H1 (cell line): ENCODE measurements around the gene IQCM. TPM values are rescaled to one million over a fixed set of nuclear protein-coding genes. Genes with fewer than 3 reads are reported as not detected.

Experiments
- CTCF ChIA-PET: fragments of 300-600 bp; sonication (Branson Sonifier 250); formaldehyde crosslinking; loops from one replicate; lab custom pipeline; 2021; ENCODE audit not compliant: partially characterized antibody; lab: Charles Lee
- POLR2A ChIA-PET: fragments of 300-600 bp; sonication (Branson Sonifier 250); formaldehyde crosslinking; loops from one replicate; lab custom pipeline; 2021; ENCODE audit warnings: inconsistent platforms; ENCODE audit not compliant: partially characterized antibody; lab: Charles Lee
- DNase-seq, 2 experiments: peaks; one replicate each; pipeline versions ENCODE4 v3.0.0 to v3.0.0-alpha.2; 2010 to 2022; ENCODE audit warnings: low spot score in 2 of 2, low read depth in 1 of 2, mixed read lengths in 1 of 2
- FAIRE-seq: peaks from 2 replicates; lab custom pipeline; 2011; peaks lifted over from hg19 to GRCh38; lab: Jason Lieb, UNC
- H2AFZ ChIP-seq: 2 replicates; pipeline ENCODE4 v1.8.1; 2012; ENCODE audit warnings: low read length, inconsistent platforms
- H2AK5ac ChIP-seq: 2 replicates; pipeline ENCODE4 v1.6.1; 2013; ENCODE audit warnings: low read depth, low read length
- H2BK120ac ChIP-seq: replicated peaks from 2 replicates; pipeline ENCODE3; 2013; ENCODE audit warnings: low read depth, low read length, inconsistent platforms
- H2BK12ac ChIP-seq: 2 replicates; pipeline ENCODE4 v1.6.1; 2013; ENCODE audit warnings: low read depth, low read length
- H2BK15ac ChIP-seq: 2 replicates; pipeline ENCODE4 v1.6.1; 2013; ENCODE audit warnings: low read length
- H2BK20ac ChIP-seq: 2 replicates; pipeline ENCODE4 v1.6.1; 2013; ENCODE audit warnings: low read length
- H2BK5ac ChIP-seq: 2 replicates; pipeline ENCODE4 v1.6.1; 2013; ENCODE audit warnings: low read depth, low read length
- H3K14ac ChIP-seq: 2 replicates; pipeline ENCODE4 v1.6.1; 2013; ENCODE audit warnings: inconsistent platforms; ENCODE audit not compliant: insufficient read length
- H3K18ac ChIP-seq: 2 replicates; pipeline ENCODE4 v1.6.1; 2013; ENCODE audit warnings: low read length; ENCODE audit errors: extremely low read depth
- H3K23ac ChIP-seq: 2 replicates; pipeline ENCODE4 v1.6.1; 2013; ENCODE audit warnings: inconsistent platforms; ENCODE audit not compliant: insufficient read length
- H3K23me2 ChIP-seq: 2 replicates; pipeline ENCODE4 v1.6.1; 2013; ENCODE audit warnings: low read depth, low read length
- H3K27ac ChIP-seq: 2 replicates; pipeline ENCODE4 v1.6.1; 2011; ENCODE audit warnings: low read depth, low read length, inconsistent platforms
- H3K27me3 ChIP-seq, 4 experiments: replicated peaks in 1 of 4; 1 replicate in 1 of 4; 2 replicates in 3 of 4; pipeline versions ENCODE4 v1.6.1 to v1.8.1; 2011 to 2013; ENCODE audit warnings: low read length in 3 of 4, mild to moderate bottlenecking in 3 of 4, inconsistent platforms in 2 of 4, mixed read lengths in 2 of 4, moderate library complexity in 1 of 4; ENCODE audit not compliant: control insufficient read depth in 3 of 4, insufficient read depth in 3 of 4; ENCODE audit errors: extremely low read depth in 1 of 4
- H3K36me3 ChIP-seq, 4 experiments: 2 replicates each; pipeline versions ENCODE4 v1.6.1 to v1.8.1; 2011 to 2013; ENCODE audit warnings: mild to moderate bottlenecking in 4 of 4, low read length in 3 of 4, moderate library complexity in 2 of 4, control low read depth in 1 of 4, inconsistent platforms in 1 of 4; ENCODE audit not compliant: insufficient read depth in 4 of 4, control insufficient read depth in 2 of 4
- H3K4ac ChIP-seq: replicated peaks from 2 replicates; pipeline ENCODE3; 2013; ENCODE audit warnings: low read length, low read depth, mixed read lengths, inconsistent platforms; ENCODE audit not compliant: insufficient read length
- H3K4me1 ChIP-seq, 4 experiments: replicated peaks in 1 of 4; 1 replicate in 1 of 4; 2 replicates in 3 of 4; pipeline versions ENCODE4 v1.6.1 to v1.8.1; 2011 to 2013; ENCODE audit warnings: low read length in 3 of 4, inconsistent platforms in 2 of 4, mixed read lengths in 1 of 4; ENCODE audit not compliant: insufficient read depth in 4 of 4, control insufficient read depth in 3 of 4
- H3K4me2 ChIP-seq, 2 experiments: 2 replicates each; pipeline versions ENCODE4 v1.6.1 to v1.8.1; 2011 to 2013; ENCODE audit warnings: low read depth in 2 of 2, low read length in 2 of 2, control low read depth in 1 of 2, inconsistent platforms in 1 of 2, mild to moderate bottlenecking in 1 of 2; ENCODE audit not compliant: insufficient read depth in 1 of 2
- H3K4me3 ChIP-seq, 4 experiments: fragments of 200-600, 300-600 bp in 1 of 4; sonication (generic), shearing (Covaris generic), sonication (Bioruptor Twin) in 1 of 4; 2 replicates each; pipeline versions ENCODE4 v1.5.1 to v1.8.1; 2011 to 2016; ENCODE audit warnings: low read length in 4 of 4, low read depth in 3 of 4, control low read depth in 2 of 4, inconsistent platforms in 2 of 4, mild to moderate bottlenecking in 2 of 4, mixed read lengths in 1 of 4, moderate library complexity in 1 of 4; ENCODE audit not compliant: insufficient read depth in 2 of 4; ENCODE audit errors: extremely low read depth in 1 of 4
- H3K56ac ChIP-seq: replicated peaks from 2 replicates; pipeline ENCODE3; 2013; ENCODE audit warnings: low read depth, mild to moderate bottlenecking, mixed read lengths, low read length, inconsistent platforms; ENCODE audit not compliant: insufficient read length
- H3K79me1 ChIP-seq: 2 replicates; pipeline ENCODE4 v1.6.1; 2013; ENCODE audit warnings: low read depth, low read length, control low read depth
- H3K79me2 ChIP-seq, 2 experiments: 2 replicates each; pipeline versions ENCODE4 v1.6.1 to v1.8.1; 2012 to 2013; ENCODE audit warnings: low read length in 2 of 2, mild to moderate bottlenecking in 2 of 2, inconsistent platforms in 1 of 2; ENCODE audit not compliant: insufficient read depth in 2 of 2, control insufficient read depth in 1 of 2
- H3K9ac ChIP-seq, 4 experiments: replicated peaks in 1 of 4; 1 replicate in 1 of 4; 2 replicates in 3 of 4; pipeline versions ENCODE4 v1.6.1 to v1.8.1; 2011 to 2013; ENCODE audit warnings: low read depth in 3 of 4, low read length in 3 of 4, control low read depth in 2 of 4, mild to moderate bottlenecking in 2 of 4, moderate library complexity in 2 of 4, inconsistent platforms in 1 of 4; ENCODE audit errors: extremely low read depth in 1 of 4
- H3K9me3 ChIP-seq, 2 experiments: 2 replicates each; pipeline versions ENCODE4 v1.6.1 to v1.8.1; 2012 to 2013; ENCODE audit warnings: mild to moderate bottlenecking in 2 of 2, moderate library complexity in 2 of 2, control low read depth in 1 of 2, inconsistent platforms in 1 of 2, low read depth in 1 of 2, low read length in 1 of 2, mixed read lengths in 1 of 2; ENCODE audit not compliant: insufficient read depth in 2 of 2
- H4K20me1 ChIP-seq, 2 experiments: replicated peaks in 1 of 2; 2 replicates each; pipeline versions ENCODE3 to v1.8.1; 2011 to 2013; ENCODE audit warnings: inconsistent platforms in 2 of 2, low read length in 2 of 2, mild to moderate bottlenecking in 1 of 2; ENCODE audit not compliant: insufficient read depth in 2 of 2, control insufficient read depth in 1 of 2
- H4K5ac ChIP-seq: 2 replicates; pipeline ENCODE4 v1.6.1; 2013; ENCODE audit warnings: low read length, low read depth, mixed read lengths, inconsistent platforms; ENCODE audit not compliant: insufficient read length
- H4K8ac ChIP-seq: 2 replicates; pipeline ENCODE4 v1.8.0; 2013; ENCODE audit warnings: mild to moderate bottlenecking, moderate library complexity, low read length, inconsistent platforms; ENCODE audit not compliant: insufficient read depth; ENCODE audit errors: extremely low read depth
- H4K91ac ChIP-seq: replicated peaks from 2 replicates; pipeline ENCODE3; 2013; ENCODE audit warnings: low read length, mixed read lengths, inconsistent platforms; ENCODE audit not compliant: insufficient read length
- WGBS, 2 experiments: shearing (Covaris generic) in 1 of 2; methylation state at CpG; one replicate each; pipeline versions ENCODE4 v1.1.6 to v1.1.7; 2013 to 2015; ENCODE audit warnings: low lambda C conversion rate in 2 of 2, mixed read lengths in 2 of 2, inconsistent platforms in 1 of 2, low coverage in 1 of 2, missing lambda C conversion rate in 1 of 2; ENCODE audit not compliant: insufficient replicate concordance in 2 of 2, insufficient coverage in 1 of 2, insufficient read length in 1 of 2; ENCODE audit errors: extremely low coverage in 1 of 2, missing lambda C conversion rate in 1 of 2; 5-methylcytosine and 5-hydroxymethylcytosine counted together
- polyA plus RNA-seq, 7 experiments: library from polyadenylated mRNA; depleted of rRNA in 3 of 7; stranded (reverse) in 5 of 7; unstranded in 2 of 7; fragments of >200 nt in 5 of 7; fragments of 200-250 nt in 2 of 7; gene quantifications; 1 replicate in 5 of 7; 2 replicates in 1 of 7; 4 replicates in 1 of 7; pipeline versions ENCODE4 v1.2.1 to v1.2.3, GENCODE V29; 2011 to 2013; ENCODE audit warnings: missing spikeins in 2 of 7, mixed read lengths in 2 of 7
- total RNA-seq: library from RNA; stranded (reverse); fragmentation: NEBNext Ultra II Directional; extraction: Animal tissue kit (Norgen Biotek cat#: 25700); gene quantifications from 2 replicates; pipeline ENCODE4 v1.2.1, GENCODE V29; 2021

IQCM gene
- total and polyA plus RNA-seq, 2 of the 8 experiments (the other 6 are each of a cell fraction or from before 2014, with no cell fraction given), result not detected

- H3K56ac ChIP-seq, result no peak overlapping the region
- no peaks in the 10 kb centered on the region for H3K79me2 ChIP-seq
- no peak overlapping the region for H4K8ac ChIP-seq
- no peaks in the 10 kb centered on the region for H3K23me2 ChIP-seq
- no peak overlapping the region for H3K14ac ChIP-seq
- DNase-seq, result no peak
- no peak overlapping the region for H2BK20ac ChIP-seq
- FAIRE-seq, result no peak
- no peak overlapping the region for H3K18ac ChIP-seq
- no peak overlapping the region for H3K4ac ChIP-seq
- ChIA-PET POLR2A (no interaction called here), CTCF (interaction anchor here (1.3 to 3.0 kb wide), 2 partner anchors 18 to 187 kb away, joined by 3 to 9 read pairs; no protein-coding TSS in a partner anchor)
- H3K27ac ChIP-seq, result no peak overlapping the region
- H4K91ac ChIP-seq, result no peak overlapping the region
- H3K4me3 ChIP-seq, result no peak overlapping the region
- no peak overlapping the region for H2AFZ ChIP-seq
- no peaks in the 10 kb centered on the region for H3K79me1 ChIP-seq
- no peak overlapping the region for H3K9ac ChIP-seq
- no peak overlapping the region for H2BK12ac ChIP-seq
- no peak overlapping the region for H3K4me2 ChIP-seq
- H3K4me1 ChIP-seq, result peaks cover 0 to 2% (median 0%) of the 10 kb centered on the region in 4 experiments; a peak in 1 of 7 replicates
- H3K23ac ChIP-seq, result no peak overlapping the region
- H2AK5ac ChIP-seq, result no peak overlapping the region
- 100% methylated on average over 1 of the region's 1 CpG; no CpG with 5 or more reads in 1 of the 2 experiments for WGBS, 2 experiments
- no peak overlapping the region for H4K5ac ChIP-seq
- H2BK5ac ChIP-seq, result no peak overlapping the region
- no peaks in the 10 kb centered on the region for H3K9me3 ChIP-seq
- H3K27me3 ChIP-seq, result no peaks in the 10 kb centered on the region
- H3K36me3 ChIP-seq, result no peaks in the 10 kb centered on the region
- no peak overlapping the region for H2BK120ac ChIP-seq
- no peaks in the 10 kb centered on the region for H4K20me1 ChIP-seq
- H2BK15ac ChIP-seq, result no peak overlapping the region
Measured at GRCh38 chr4:149708513-149709130, 107.0 kb downstream of the IQCM start.
